Erythroblast (primary cell): ENCODE results near the gene KRTAP5-1.
"Not testable (repeated sequence)": the region's sequence is repeated elsewhere in the genome, so short reads cannot be mapped to it uniquely, and the experiment has no call there.

ENCODE experiments used
- DNase-seq, 2 experiments: peaks; one replicate each; lab custom pipeline; 2025; lab: John Stamatoyannopoulos, UW
- GATA1 ChIP-seq: IDR thresholded peaks from 2 replicates; pipeline ENCODE4 v1.6.1; 2011; ENCODE audit warnings: low read depth, mild to moderate bottlenecking, control low read depth, low read length, moderate library complexity
- POLR2A ChIP-seq: IDR thresholded peaks from 2 replicates; pipeline ENCODE4 v1.6.1; 2011; ENCODE audit warnings: mild to moderate bottlenecking, low read length

Gene KRTAP5-1

GRCh38 chr11:1608363-1608762 is 23.3 kb upstream of the KRTAP5-1 start, which contains the start of gene KRTAP5-3:
Gene KRTAP5-3 (minus strand): TSS chr11:1608463. CDS start chr11:1608385, 78 bp downstream.
- no peak for TF ChIP-seq GATA1
- no peak for TF ChIP-seq POLR2A
- DNase-seq: no peak

DNA sequence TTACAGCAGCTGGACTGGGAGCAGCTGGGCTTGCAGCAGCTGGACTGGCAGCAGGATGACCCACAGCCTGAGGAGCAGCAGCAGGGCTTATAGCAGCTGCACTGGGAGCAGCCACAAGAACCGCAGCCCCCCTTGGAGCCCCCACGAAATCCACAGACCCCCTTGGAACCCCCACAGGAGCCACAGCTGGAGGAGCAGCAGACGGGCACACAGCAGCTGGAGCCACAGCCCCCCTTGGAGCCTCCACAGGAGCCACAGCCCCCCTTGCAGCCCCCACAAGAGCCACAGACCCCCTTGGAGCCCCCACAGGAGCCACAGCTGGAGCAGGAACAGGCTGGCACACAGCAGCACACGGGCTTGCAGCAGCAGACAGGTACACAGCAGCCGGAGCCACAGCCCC is 22.8 kb upstream of the KRTAP5-1 start:
- not testable (repeated sequence) for DNase-seq

DNA sequence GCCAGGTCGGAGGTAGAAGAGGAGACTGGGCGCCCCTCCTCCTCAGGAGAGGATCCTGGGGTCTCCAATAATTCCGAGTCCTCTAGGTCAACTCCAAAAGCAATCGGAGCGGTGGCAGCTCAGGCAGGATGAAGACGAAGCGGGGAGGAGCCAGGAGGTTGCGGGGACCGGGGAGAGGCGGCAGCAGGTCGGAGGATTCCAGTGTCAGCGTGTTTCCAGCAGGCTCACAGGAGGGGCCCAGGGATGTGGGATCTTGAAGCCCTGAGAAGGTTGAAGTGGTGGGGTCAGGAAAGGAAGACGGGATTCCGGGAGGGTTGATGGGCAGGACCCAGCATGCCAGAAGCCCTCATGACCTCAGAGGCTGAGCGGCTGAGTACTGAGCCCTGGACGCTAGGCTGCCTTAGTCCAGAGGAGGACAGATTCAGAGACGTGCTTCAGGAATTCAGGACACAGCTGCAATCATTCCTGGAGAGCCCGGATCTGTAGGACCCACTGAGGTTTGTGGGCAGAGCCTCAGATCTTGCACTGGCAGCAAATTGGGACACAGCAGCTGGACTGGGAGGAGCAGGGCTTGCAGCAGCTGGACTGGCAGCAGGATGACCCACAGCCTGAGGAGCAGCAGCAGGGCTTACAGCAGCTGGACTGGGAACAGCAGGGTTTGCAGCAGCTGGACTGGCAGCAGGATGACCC is 22.2 kb upstream of the KRTAP5-1 start:
- not testable (repeated sequence) for DNase-seq

- DNase-seq: not testable (repeated sequence)
Measured at GRCh38 chr11:1605923-1606322, 20.8 kb upstream of the KRTAP5-1 start.

DNA sequence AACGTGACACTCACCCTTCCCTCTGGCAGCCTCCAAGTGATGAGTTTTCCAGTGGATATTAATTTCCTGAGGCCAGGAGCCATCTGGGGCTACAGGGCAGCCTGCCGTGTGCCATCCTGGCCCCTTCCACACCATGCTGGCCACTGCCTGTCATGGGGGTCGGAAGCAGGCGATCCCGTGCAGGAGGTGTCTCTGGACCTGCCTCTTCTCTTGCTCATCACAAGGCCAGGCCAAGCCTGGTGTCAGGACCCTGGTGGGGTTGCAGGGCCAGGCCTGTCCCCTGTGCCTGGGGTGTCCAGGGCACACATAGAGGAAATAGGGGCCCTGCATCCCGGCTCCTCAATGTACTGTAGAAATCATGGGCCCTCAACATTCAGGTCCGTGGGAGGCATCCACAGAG is 19.6 kb upstream of the KRTAP5-1 start:
- DNase-seq: no peak
- TF ChIP-seq POLR2A (no peak), GATA1 (no peak)

DNA sequence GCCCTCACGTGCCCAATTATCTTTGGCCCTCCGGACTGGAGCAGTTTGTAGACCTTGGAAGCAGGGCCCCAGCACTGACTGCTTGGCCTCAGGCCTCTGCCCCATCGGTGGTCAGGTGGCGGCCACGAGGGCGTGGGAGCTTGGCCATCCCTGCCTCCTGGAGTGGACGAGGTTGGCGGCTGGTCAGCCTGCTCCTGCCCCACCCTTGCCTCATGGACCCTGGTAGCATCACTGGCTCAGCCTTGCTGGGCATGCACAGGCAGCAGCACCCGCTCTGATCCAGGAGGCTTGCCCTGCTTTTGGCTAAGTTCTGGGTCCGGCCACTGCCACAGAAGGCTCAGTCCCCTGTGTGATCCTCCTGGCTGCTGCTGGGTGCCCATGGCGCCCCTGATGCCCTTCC is 19.1 kb upstream of the KRTAP5-1 start:
- TF ChIP-seq POLR2A (no peak), GATA1 (no peak)
- no peak for DNase-seq

GRCh38 chr11:1603629-1604028 is 18.5 kb upstream of the KRTAP5-1 start:
- no peak for TF ChIP-seq POLR2A
- no peak for TF ChIP-seq GATA1
- no peak for DNase-seq

GRCh38 chr11:1601663-1602062 is 16.6 kb upstream of the KRTAP5-1 start:
- DNase-seq: not testable (repeated sequence)

- no peak for DNase-seq
- TF ChIP-seq GATA1 (no peak), POLR2A (no peak)
Measured at GRCh38 chr11:1600626-1601025, 15.5 kb upstream of the KRTAP5-1 start.

DNA sequence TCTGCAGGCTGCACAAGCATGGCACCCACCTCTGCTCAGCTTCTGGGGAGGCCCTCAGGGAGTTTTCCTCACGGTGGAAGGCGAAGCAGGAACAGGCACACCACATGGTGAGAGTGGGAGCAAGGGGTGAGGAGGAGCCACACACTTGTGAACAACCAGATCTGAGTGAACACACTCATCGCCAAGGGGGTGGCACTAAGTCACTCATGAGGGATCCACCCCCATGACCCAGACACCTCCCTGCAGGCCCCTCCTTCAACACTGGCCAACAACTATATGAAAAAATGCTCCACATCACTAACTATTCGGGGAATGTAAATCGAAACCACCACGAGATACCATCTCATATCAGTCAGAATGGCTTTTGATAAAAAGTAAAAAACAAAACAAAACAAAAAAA is 13.7 kb upstream of the KRTAP5-1 start:
- DNase-seq: no peak
- no peak for TF ChIP-seq GATA1
- no peak for TF ChIP-seq POLR2A

- not testable (repeated sequence) for DNase-seq
Measured at GRCh38 chr11:1598406-1598805, 13.3 kb upstream of the KRTAP5-1 start.

GRCh38 chr11:1597994-1598380 is 12.9 kb upstream of the KRTAP5-1 start, which contains the start of gene KRTAP5-2:
Gene KRTAP5-2 (minus strand): TSS chr11:1598294. CDS start chr11:1598250, 44 bp downstream.
- DNase-seq: no peak
- TF ChIP-seq GATA1 (no peak), POLR2A (no peak)

DNA sequence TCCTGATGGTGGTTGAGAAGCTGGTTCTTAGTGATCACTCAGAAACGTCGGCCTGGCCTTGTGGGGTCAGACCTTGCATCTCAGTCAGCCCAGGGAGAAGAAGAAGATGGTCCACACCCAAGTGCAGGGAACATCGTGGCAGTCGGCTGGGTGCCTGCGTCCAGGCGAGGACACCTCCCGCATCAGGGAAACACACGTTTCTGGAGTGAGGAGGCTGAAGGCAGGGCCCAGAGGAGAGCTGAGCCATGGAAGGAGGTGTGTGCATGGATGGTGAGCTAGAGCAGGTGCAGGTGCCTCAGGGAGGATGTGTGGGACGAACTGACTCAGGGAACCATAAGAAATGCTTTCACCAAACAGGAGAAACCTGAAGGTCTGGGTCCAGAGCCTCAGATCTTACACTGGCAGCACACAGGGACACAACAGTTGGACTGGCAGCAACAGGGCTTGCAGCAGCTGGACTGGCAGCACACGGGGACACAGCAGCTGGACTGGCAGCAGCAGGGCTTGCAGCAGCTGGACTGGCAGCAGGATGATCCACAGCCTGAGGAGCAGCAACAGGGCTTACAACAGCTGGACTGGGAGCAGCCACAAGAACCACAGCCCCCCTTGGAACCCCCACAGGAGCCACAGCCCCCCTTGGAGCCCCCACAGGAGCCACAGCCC is 12.4 kb upstream of the KRTAP5-1 start:
- TF ChIP-seq POLR2A (no peak), GATA1 (no peak)
- DNase-seq: no peak

DNA sequence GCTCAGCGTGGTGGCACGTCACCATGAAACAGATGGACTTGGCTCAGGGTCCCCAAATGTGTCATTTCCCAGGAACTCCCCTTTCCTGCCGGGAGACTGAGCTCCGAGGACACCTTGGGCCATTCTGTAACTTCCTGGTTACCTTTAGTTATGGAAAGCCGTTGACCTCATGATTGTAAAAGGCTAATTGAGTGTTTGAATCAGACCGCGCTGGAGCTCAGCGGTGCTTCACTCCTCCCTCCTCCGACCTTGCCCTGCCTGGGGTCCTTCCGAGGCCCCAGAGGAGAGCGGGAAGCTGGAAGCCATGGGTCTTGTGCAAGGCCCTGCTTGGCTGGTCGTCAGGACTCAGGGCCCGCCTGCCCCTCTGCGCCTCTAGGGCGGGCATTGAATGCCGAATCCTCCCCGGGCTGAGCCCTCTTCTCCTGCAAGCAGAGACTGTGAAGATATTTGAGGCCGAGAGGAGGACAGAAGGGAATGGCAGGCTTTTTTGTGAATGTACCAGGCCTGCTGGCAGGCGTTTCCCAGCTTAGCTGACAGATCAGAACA is 11.6 kb upstream of the KRTAP5-1 start:
- not testable (repeated sequence) for DNase-seq

DNA sequence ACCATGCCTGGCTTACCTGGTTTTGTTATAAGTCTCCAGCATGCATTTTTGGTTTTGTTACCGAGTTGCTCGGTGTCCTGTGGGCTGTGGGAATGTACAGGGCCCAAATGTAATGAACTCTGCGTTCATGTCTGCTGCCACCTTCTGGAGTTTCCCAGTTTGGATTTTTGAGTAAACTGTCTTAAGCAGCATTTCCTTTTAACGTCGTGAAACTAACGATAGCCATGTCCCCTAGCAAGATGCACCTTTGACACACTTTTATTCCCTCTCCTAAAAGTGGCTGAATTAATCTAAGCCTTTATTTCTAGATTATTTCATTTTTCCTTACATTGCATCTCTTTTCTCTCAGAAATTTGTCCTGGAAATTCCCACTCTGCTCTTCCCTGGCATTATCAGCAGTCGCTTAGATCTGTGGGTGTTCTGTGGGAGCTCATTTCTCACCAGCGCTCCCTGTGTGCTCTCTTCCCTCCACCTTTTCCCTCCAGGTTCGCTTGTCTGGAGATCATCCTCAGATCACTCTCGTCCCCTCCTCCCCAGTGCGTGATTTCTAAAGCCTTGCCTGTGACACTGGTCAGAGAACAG is 11.0 kb upstream of the KRTAP5-1 start:
- DNase-seq: not testable (repeated sequence)
